B cell (primary cell): Measurements from ENCODE around the gene AMDHD2. TPM values are rescaled to one million over a fixed set of nuclear protein-coding genes. Genes with fewer than 3 reads are reported as not detected.

ENCODE experiments used
- ATAC-seq: fragments of 200-7000 bp; cut with Tn5 transposase; one replicate; pipeline ENCODE4 v1.10.0; 2021; ENCODE audit warnings: low read depth, mild to moderate bottlenecking, moderate number of reproducible peaks, moderate library complexity
- CTCF ChIA-PET: fragments of 350-600 bp; sonication (Branson Sonifier 250); formaldehyde crosslinking; loops from one replicate; lab custom pipeline; 2021; ENCODE audit warnings: antibody characterized with exemption, inconsistent platforms; lab: Charles Lee
- POLR2A ChIA-PET: fragments of 350-600 bp; sonication (Branson Sonifier 250); formaldehyde crosslinking; loops from one replicate; lab custom pipeline; 2021; ENCODE audit warnings: antibody characterized with exemption; lab: Charles Lee
- DNase-seq: peaks from one replicate; pipeline ENCODE4 v3.0.0; 2013
- H2AFZ ChIP-seq: 2 replicates; pipeline ENCODE4 v1.6.1; 2012; ENCODE audit warnings: mild to moderate bottlenecking, low read depth, low read length; ENCODE audit not compliant: insufficient read depth, poor library complexity, severe bottlenecking
- H3K27ac ChIP-seq, 2 donors: 1 replicate in 1 of 2; 2 replicates in 1 of 2; pipeline ENCODE4 v1.5.1; 2012 to 2013; ENCODE audit warnings: low read length in 2 of 2, mild to moderate bottlenecking in 2 of 2, moderate library complexity in 1 of 2
- H3K27me3 ChIP-seq, 4 experiments: fragments of 200-600 bp in 1 of 4; sonication (generic) in 1 of 4; replicated peaks in 1 of 4; 1 replicate in 2 of 4; 2 replicates in 2 of 4; pipeline versions ENCODE4 v1.6.1 to v1.7.0; 2013 to 2016; ENCODE audit warnings: low read length in 3 of 4, mild to moderate bottlenecking in 2 of 4, mixed read lengths in 1 of 4, moderate library complexity in 1 of 4; ENCODE audit not compliant: insufficient read depth in 4 of 4, control insufficient read depth in 3 of 4; ENCODE audit errors: control extremely low read depth in 1 of 4
- H3K36me3 ChIP-seq, 2 experiments: replicated peaks in 1 of 2; 1 replicate in 1 of 2; 2 replicates in 1 of 2; pipeline versions ENCODE4 v1.6.1 to v1.7.1; 2013; ENCODE audit warnings: low read length in 1 of 2; ENCODE audit not compliant: insufficient read depth in 2 of 2, control insufficient read depth in 1 of 2; ENCODE audit errors: control extremely low read depth in 1 of 2, extremely low read depth in 1 of 2
- H3K4me1 ChIP-seq, 2 donors: fragments of 200-600 bp in 1 of 2; sonication (generic) in 1 of 2; 1 replicate in 1 of 2; 2 replicates in 1 of 2; pipeline versions ENCODE4 v1.5.1 to v1.6.1; 2013 to 2017; ENCODE audit warnings: low read length in 2 of 2; ENCODE audit not compliant: control insufficient read depth in 2 of 2, insufficient read depth in 2 of 2
- H3K4me2 ChIP-seq: replicated peaks from 2 replicates; pipeline ENCODE3; 2012; ENCODE audit warnings: mild to moderate bottlenecking, low read depth, low read length; ENCODE audit not compliant: poor library complexity, severe bottlenecking
- H3K4me3 ChIP-seq, 5 experiments: fragments of 200-600 bp in 1 of 5; sonication (generic) in 1 of 5; 1 replicate in 3 of 5; 2 replicates in 2 of 5; pipeline versions ENCODE4 v1.5.1 to v1.7.0; 2011 to 2016; ENCODE audit warnings: low read length in 4 of 5, mild to moderate bottlenecking in 4 of 5, low read depth in 2 of 5, control low read depth in 1 of 5, moderate library complexity in 1 of 5; ENCODE audit not compliant: insufficient read depth in 1 of 5; ENCODE audit errors: control extremely low read depth in 1 of 5, extremely low read depth in 1 of 5
- H3K79me2 ChIP-seq: fragments of 200-600 bp; sonication (generic); one replicate; pipeline ENCODE4 v1.6.0; 2016; ENCODE audit warnings: low read length; ENCODE audit not compliant: control insufficient read depth, insufficient read depth
- H3K9ac ChIP-seq: fragments of 200-600 bp; sonication (generic); 2 replicates; pipeline ENCODE4 v1.6.1; 2017; ENCODE audit warnings: mild to moderate bottlenecking, low read length, moderate library complexity
- H3K9me3 ChIP-seq, 3 donors: one replicate each; pipeline versions ENCODE4 v1.6.1 to v1.7.1; 2013; ENCODE audit warnings: low read length in 2 of 3; ENCODE audit not compliant: control insufficient read depth in 2 of 3, insufficient read depth in 1 of 3; ENCODE audit errors: control extremely low read depth in 1 of 3
- H4K20me1 ChIP-seq: 2 replicates; pipeline ENCODE4 v1.6.0; 2012; ENCODE audit warnings: mild to moderate bottlenecking, low read length; ENCODE audit not compliant: insufficient read depth, control insufficient read depth, poor library complexity, severe bottlenecking
- H3K27ac Mint-ChIP-seq: one replicate; pipeline ENCODE4 v1.8.0; 2021; ENCODE audit warnings: mixed read lengths
- H3K27me3 Mint-ChIP-seq: one replicate; pipeline ENCODE4 v1.8.0; 2021; ENCODE audit warnings: mixed read lengths
- H3K4me1 Mint-ChIP-seq: one replicate; pipeline ENCODE4 v1.8.0; 2021; ENCODE audit warnings: mixed read lengths
- H3K4me3 Mint-ChIP-seq: one replicate; pipeline ENCODE4 v1.8.0; 2021; ENCODE audit warnings: mixed read lengths
- H3K9me3 Mint-ChIP-seq: one replicate; pipeline ENCODE4 v1.8.0; 2022; ENCODE audit warnings: mixed read lengths; ENCODE audit not compliant: insufficient read depth
- EZH2 ChIP-seq: IDR thresholded peaks from 2 replicates; pipeline ENCODE4 v1.6.1; 2012; ENCODE audit warnings: borderline replicate concordance, low read depth, mild to moderate bottlenecking, moderate library complexity, low read length; ENCODE audit not compliant: insufficient read depth, poor library complexity, severe bottlenecking
- WGBS: methylation state at CpG from one replicate; pipeline ENCODE4 v1.1.5; 2013; ENCODE audit warnings: missing lambda C conversion rate; ENCODE audit not compliant: insufficient coverage; 5-methylcytosine and 5-hydroxymethylcytosine counted together
- intact Hi-C: fragments of 100-400 bp; cut with micrococcal nuclease; formaldehyde crosslinking; loops from one replicate; pipeline ENCODE4 v1.10.0; 2022
- polyA plus RNA-seq: library from polyadenylated mRNA; depleted of rRNA; stranded (reverse); fragments of >200 nt; gene quantifications from 2 replicates; pipeline ENCODE4 v1.2.3, GENCODE V29; 2012
- total RNA-seq, 2 donors: library from RNA; stranded (reverse); fragments of 120-200 nt in 1 of 2; gene quantifications; 1 replicate in 1 of 2; 2 replicates in 1 of 2; pipeline versions ENCODE4 v1.2.3 to v1.2.4, GENCODE V29; 2013 to 2022
- TF ChIP-seq, protein P1 (sequence below): fragments of 200-600 bp; IDR thresholded peaks from one replicate; pipeline ENCODE4 v1.8.0; 2022; ENCODE audit warnings: antibody characterized with exemption, mild to moderate bottlenecking

AMDHD2 gene
- total and polyA plus RNA-seq, 2 donors (not counting 1 experiment from before 2014, with no cell fraction given) = 133 to 209 TPM

DNA sequence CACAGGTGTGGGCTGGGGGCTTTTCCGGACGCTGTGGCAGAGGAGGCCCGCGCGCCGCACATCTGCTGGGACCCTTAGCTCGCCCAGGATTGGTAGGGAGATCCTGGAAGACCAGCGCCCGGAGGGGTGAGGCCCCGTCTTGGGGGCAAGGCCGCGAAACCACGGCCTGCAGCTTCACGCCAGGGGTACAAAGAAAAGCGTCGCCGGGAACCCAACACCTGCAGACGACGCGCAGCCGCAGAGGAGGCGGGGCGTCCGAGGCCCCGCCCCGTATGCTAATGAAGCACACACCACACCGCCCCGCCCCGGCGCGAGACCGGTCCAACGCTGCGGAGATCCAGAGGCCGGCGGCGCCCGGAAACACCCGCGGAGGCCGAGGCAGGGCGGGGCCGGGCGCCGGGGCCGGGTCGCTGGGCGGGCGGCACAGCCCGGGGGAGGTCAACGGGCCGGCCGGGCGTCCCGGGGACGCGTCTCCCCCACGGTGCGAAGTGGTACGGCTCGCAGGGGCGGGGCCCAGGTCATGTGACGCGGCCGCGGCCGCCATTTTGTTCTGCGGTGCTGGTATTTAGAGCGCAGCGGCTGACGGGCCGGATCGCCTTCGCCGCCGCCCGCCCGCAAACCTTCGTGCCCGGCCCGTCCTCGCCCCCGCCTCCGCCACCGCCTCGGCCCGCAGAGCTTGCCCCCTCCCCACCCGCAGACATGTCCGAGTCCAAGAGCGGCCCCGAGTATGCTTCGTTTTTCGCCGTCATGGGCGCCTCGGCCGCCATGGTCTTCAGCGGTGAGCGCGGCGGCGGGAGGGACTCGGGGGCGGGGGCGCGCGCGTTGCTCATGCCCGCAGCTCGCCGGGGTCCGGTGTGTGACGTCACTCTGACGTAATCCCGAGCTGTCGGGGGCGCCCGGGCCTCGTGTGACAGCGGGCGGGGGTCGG, 6.5 kb upstream of the AMDHD2 start, which contains the start of gene ATP6V0C:
TSS of gene ATP6V0C (plus strand) at position 548 of the 928 bp plus-strand sequence. CDS start at position 700, 152 bp downstream.
- POLR2A ChIA-PET = interaction anchor here (0.6 to 3.7 kb wide), 4 partner anchors 18 to 358 kb away, joined by 3 to 25 read pairs (median 3); partner anchors contain the start of genes CEMP1, ECI1, PDPK1 and TRAF7
- H3K9ac ChIP-seq = peak within 1 kb of the TSS; percentile 98
- intact Hi-C loops = loop anchor here (1.0 kb wide), 5 partner anchors 19 to 358 kb away; partner anchors contain the start of genes MLST8 and TRAF7
- H3K79me2 ChIP-seq = peaks cover 75% of the 10 kb centered on the region
- no peaks in the 10 kb centered on the region for H3K27me3 ChIP-seq
- H2AFZ ChIP-seq = peak within 1 kb of the TSS; percentile 63
- H3K4me1 ChIP-seq = peaks cover 79 to 88% of the 10 kb centered on the region in 2 donors
- H3K4me2 ChIP-seq = peak within 1 kb of the TSS; percentile 91
- peak; percentile 98 for DNase-seq
- Mint-ChIP-seq H3K4me1 (peaks cover 80% of the 10 kb centered on the region), H3K9me3 (no peaks in the 10 kb centered on the region), H3K27me3 (no peaks in the 10 kb centered on the region), H3K4me3 (peak within 1 kb of the TSS; percentile 96), H3K27ac (peak within 1 kb of the TSS; percentile 99)
- TF ChIP-seq, protein P1, sequence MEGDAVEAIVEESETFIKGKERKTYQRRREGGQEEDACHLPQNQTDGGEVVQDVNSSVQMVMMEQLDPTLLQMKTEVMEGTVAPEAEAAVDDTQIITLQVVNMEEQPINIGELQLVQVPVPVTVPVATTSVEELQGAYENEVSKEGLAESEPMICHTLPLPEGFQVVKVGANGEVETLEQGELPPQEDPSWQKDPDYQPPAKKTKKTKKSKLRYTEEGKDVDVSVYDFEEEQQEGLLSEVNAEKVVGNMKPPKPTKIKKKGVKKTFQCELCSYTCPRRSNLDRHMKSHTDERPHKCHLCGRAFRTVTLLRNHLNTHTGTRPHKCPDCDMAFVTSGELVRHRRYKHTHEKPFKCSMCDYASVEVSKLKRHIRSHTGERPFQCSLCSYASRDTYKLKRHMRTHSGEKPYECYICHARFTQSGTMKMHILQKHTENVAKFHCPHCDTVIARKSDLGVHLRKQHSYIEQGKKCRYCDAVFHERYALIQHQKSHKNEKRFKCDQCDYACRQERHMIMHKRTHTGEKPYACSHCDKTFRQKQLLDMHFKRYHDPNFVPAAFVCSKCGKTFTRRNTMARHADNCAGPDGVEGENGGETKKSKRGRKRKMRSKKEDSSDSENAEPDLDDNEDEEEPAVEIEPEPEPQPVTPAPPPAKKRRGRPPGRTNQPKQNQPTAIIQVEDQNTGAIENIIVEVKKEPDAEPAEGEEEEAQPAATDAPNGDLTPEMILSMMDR = no peak
- TF ChIP-seq EZH2 = no peak
- peaks cover 42% of the 10 kb centered on the region for H4K20me1 ChIP-seq
- ATAC-seq = peak; percentile 80
- peak within 1 kb of the TSS; percentile 75 to 96 (median 82) for H3K4me3 ChIP-seq
- CTCF ChIA-PET = interaction anchor here (1.0 to 2.0 kb wide), 3 partner anchors 12 to 319 kb away, joined by 4 to 8 read pairs (median 5); no protein-coding TSS in a partner anchor
- H3K27ac ChIP-seq = peak within 1 kb of the TSS; percentile 94 to 99
- under 1% methylated on average over 122 of the region's 122 CpGs for WGBS
- no peaks in the 10 kb centered on the region for H3K9me3 ChIP-seq
- H3K36me3 ChIP-seq = peaks cover 0 to 12% of the 10 kb centered on the region in 2 experiments
